ENCODE measurements around the gene ACKR1.

The ACKR1 gene

GRCh38 chr1:159223004-159223403 lies 18.3 kb downstream of the ACKR1 start:
- no peak for DNase-seq

- DNase-seq, result no peak
Observed at GRCh38 chr1:159228554-159228953, 23.9 kb downstream of the ACKR1 start.

GRCh38 chr1:159229260-159229885 lies 24.7 kb downstream of the ACKR1 start:
- DNase-seq, result no peak

GRCh38 chr1:159229896-159230295 lies 25.2 kb downstream of the ACKR1 start:
- DNase-seq, result no peak

GRCh38 chr1:159239551-159240220 lies 35.0 kb downstream of the ACKR1 start:
- DNase-seq, result no peak

GRCh38 chr1:159247266-159247665 lies 42.6 kb downstream of the ACKR1 start:
- no peak for DNase-seq

GRCh38 chr1:159248311-159248710 lies 43.6 kb downstream of the ACKR1 start:
- DNase-seq, result no peak

GRCh38 chr1:159250638-159251216 lies 46.1 kb downstream of the ACKR1 start:
- no peak for DNase-seq

Data from NCI-H1694 (cell line).